HEK293 (cell line): ENCODE measurements around the gene AGAP1.

Experiments used
- HOXC10 ChIP-seq: sonication (generic); formaldehyde crosslinking; IDR thresholded peaks from 2 replicates; pipeline ENCODE4 v1.8.1; 2023; ENCODE audit warnings: mild to moderate bottlenecking, missing genetic modification reagents
- KLF10 ChIP-seq: fragments of 450-650 bp; IDR thresholded peaks from 2 replicates; pipeline ENCODE4 v1.5.1; 2018; ENCODE audit warnings: missing biosample characterization, mild to moderate bottlenecking, missing genetic modification characterization
- REPIN1 ChIP-seq: fragments of 450-650 bp; formaldehyde crosslinking; IDR thresholded peaks from 2 replicates; pipeline ENCODE4 v1.5.1; 2017; ENCODE audit warnings: missing biosample characterization, missing genetic modification characterization, low read depth
- SALL2 ChIP-seq: fragments of 450-650 bp; formaldehyde crosslinking; IDR thresholded peaks from 2 replicates; pipeline ENCODE4 v1.5.0; 2017; ENCODE audit warnings: missing biosample characterization, mild to moderate bottlenecking, missing genetic modification characterization, borderline replicate concordance
- TSHZ1 ChIP-seq: fragments of 450-650 bp; formaldehyde crosslinking; IDR thresholded peaks from 2 replicates; pipeline ENCODE4 v1.5.1; 2016; ENCODE audit warnings: missing biosample characterization, missing genetic modification characterization, borderline replicate concordance
- ZNF266 ChIP-seq: fragments of 450-650 bp; formaldehyde crosslinking; IDR thresholded peaks from 2 replicates; pipeline ENCODE4 v1.5.1; 2016; ENCODE audit warnings: missing biosample characterization, missing genetic modification characterization, low read depth
- ZNF596 ChIP-seq: fragments of 450-650 bp; IDR thresholded peaks from 2 replicates; pipeline ENCODE4 v1.5.0; 2018; ENCODE audit warnings: missing biosample characterization, mild to moderate bottlenecking, missing genetic modification characterization, moderate library complexity
- TF ChIP-seq, protein P1 (sequence below): fragments of 450-650 bp; formaldehyde crosslinking; IDR thresholded peaks from 2 replicates; pipeline ENCODE4 v1.5.1; 2016; ENCODE audit warnings: missing biosample characterization, missing genetic modification characterization
- TF ChIP-seq, protein P2 (sequence below): fragments of 450-650 bp; formaldehyde crosslinking; IDR thresholded peaks from 2 replicates; pipeline ENCODE4 v1.5.1; 2016; ENCODE audit warnings: missing biosample characterization, missing genetic modification characterization

DNA sequence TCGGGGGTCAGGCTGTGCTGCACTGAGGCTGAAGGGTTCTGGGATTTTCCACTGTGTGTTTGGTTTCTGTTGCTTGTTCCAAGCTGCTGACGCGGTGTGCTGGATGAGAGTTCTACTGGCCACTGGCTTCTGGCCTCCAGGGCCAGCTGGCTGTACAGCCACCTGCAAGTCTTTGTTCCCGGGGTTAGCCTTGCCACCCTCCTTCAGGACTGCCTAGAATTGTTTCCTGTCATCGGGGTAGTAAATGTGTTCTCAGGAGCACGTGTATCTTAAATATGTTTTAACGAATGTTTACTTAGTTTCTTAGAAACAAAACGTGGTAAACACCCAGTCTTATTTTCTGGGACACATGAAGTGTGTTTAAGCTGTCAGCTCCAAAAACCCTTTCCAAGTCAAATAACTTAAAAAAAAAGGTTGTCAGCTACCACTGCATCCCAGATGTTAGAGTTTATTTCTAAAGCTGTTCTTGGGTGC is 231.2 kb downstream of the AGAP1 start:
- TF ChIP-seq REPIN1 (no peak), HOXC10 (CRISPR knock-in tag) (no peak), TSHZ1 (tag by site-specific recombination) (no peak), ZNF266 (tag by site-specific recombination) (no peak), ZNF596 (no peak), SALL2 (tag by site-specific recombination) (no peak), KLF10 (tag by site-specific recombination) (no peak)
- TF ChIP-seq, protein P1, sequence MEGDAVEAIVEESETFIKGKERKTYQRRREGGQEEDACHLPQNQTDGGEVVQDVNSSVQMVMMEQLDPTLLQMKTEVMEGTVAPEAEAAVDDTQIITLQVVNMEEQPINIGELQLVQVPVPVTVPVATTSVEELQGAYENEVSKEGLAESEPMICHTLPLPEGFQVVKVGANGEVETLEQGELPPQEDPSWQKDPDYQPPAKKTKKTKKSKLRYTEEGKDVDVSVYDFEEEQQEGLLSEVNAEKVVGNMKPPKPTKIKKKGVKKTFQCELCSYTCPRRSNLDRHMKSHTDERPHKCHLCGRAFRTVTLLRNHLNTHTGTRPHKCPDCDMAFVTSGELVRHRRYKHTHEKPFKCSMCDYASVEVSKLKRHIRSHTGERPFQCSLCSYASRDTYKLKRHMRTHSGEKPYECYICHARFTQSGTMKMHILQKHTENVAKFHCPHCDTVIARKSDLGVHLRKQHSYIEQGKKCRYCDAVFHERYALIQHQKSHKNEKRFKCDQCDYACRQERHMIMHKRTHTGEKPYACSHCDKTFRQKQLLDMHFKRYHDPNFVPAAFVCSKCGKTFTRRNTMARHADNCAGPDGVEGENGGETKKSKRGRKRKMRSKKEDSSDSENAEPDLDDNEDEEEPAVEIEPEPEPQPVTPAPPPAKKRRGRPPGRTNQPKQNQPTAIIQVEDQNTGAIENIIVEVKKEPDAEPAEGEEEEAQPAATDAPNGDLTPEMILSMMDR = no peak
- TF ChIP-seq, protein P2, sequence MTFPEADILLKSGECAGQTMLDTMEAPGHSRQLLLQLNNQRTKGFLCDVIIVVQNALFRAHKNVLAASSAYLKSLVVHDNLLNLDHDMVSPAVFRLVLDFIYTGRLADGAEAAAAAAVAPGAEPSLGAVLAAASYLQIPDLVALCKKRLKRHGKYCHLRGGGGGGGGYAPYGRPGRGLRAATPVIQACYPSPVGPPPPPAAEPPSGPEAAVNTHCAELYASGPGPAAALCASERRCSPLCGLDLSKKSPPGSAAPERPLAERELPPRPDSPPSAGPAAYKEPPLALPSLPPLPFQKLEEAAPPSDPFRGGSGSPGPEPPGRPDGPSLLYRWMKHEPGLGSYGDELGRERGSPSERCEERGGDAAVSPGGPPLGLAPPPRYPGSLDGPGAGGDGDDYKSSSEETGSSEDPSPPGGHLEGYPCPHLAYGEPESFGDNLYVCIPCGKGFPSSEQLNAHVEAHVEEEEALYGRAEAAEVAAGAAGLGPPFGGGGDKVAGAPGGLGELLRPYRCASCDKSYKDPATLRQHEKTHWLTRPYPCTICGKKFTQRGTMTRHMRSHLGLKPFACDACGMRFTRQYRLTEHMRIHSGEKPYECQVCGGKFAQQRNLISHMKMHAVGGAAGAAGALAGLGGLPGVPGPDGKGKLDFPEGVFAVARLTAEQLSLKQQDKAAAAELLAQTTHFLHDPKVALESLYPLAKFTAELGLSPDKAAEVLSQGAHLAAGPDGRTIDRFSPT (tag by site-specific recombination) = no peak
